Breast epithelium (tissue), 3 donors: Measurements from ENCODE around the gene CTTNBP2NL.
"Not testable (repeated sequence)": the region's sequence is repeated elsewhere in the genome, so short reads cannot be mapped to it uniquely, and the experiment has no call there.

Source experiments
- POLR2A ChIP-seq: fragments of 450-650 bp; IDR thresholded peaks from one replicate; pipeline ENCODE4 v1.6.1; 2016; ENCODE audit warnings: antibody characterized with exemption, mild to moderate bottlenecking, moderate library complexity
- POLR2AphosphoS5 ChIP-seq, 3 donors: sonication (generic); formaldehyde crosslinking; IDR thresholded peaks; one replicate each; pipeline ENCODE4 v1.6.1; 2017; ENCODE audit warnings: antibody characterized with exemption in 3 of 3
- TF ChIP-seq, protein P1 (sequence below), 3 donors: fragments of 450-650 bp; IDR thresholded peaks; one replicate each; pipeline ENCODE4 v1.5.1; 2016 to 2017; ENCODE audit warnings: antibody characterized with exemption in 3 of 3, mild to moderate bottlenecking in 3 of 3, moderate library complexity in 3 of 3

- TF ChIP-seq, protein P1, sequence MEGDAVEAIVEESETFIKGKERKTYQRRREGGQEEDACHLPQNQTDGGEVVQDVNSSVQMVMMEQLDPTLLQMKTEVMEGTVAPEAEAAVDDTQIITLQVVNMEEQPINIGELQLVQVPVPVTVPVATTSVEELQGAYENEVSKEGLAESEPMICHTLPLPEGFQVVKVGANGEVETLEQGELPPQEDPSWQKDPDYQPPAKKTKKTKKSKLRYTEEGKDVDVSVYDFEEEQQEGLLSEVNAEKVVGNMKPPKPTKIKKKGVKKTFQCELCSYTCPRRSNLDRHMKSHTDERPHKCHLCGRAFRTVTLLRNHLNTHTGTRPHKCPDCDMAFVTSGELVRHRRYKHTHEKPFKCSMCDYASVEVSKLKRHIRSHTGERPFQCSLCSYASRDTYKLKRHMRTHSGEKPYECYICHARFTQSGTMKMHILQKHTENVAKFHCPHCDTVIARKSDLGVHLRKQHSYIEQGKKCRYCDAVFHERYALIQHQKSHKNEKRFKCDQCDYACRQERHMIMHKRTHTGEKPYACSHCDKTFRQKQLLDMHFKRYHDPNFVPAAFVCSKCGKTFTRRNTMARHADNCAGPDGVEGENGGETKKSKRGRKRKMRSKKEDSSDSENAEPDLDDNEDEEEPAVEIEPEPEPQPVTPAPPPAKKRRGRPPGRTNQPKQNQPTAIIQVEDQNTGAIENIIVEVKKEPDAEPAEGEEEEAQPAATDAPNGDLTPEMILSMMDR (IDR thresholded peaks at IDR 0.05): not testable (repeated sequence)
- not testable (repeated sequence) for TF ChIP-seq POLR2A; POLR2AphosphoS5 (IDR thresholded peaks at IDR 0.05)
Observed at GRCh38 chr1:112486063-112486462, 90.0 kb downstream of the CTTNBP2NL start.
